SK-N-SH (cell line): ENCODE measurements around the gene ZSCAN16. TPM values are rescaled to one million over a fixed set of nuclear protein-coding genes. Genes with fewer than 3 reads are reported as not detected.

ENCODE experiments used
- CTCF ChIA-PET: fragments of 300-600, 350-600 bp; formaldehyde crosslinking; extraction: SDS; loops from one replicate; lab custom pipeline; 2021; lab: Yijun Ruan, JAX
- POLR2A ChIA-PET: fragments of 350-600 bp; sonication (Branson Sonifier 250); formaldehyde crosslinking; extraction: SDS; loops from one replicate; lab custom pipeline; 2020; ENCODE audit warnings: antibody characterized with exemption, inconsistent platforms; lab: Yijun Ruan, JAX
- DNase-seq: peaks from one replicate; pipeline ENCODE4 v3.0.0; 2012
- H2AFZ ChIP-seq: fragments of 200-600 bp; sonication (generic); 2 replicates; pipeline ENCODE4 v1.8.1; 2016; ENCODE audit warnings: antibody characterized with exemption, mild to moderate bottlenecking, low read depth
- H3F3A ChIP-seq: fragments of 200-600 bp; sonication (generic); replicated peaks from 2 replicates; pipeline ENCODE3; 2016; ENCODE audit warnings: antibody characterized with exemption, mild to moderate bottlenecking; ENCODE audit not compliant: insufficient read depth
- H3K27ac ChIP-seq, 2 experiments: fragments of 200-500 bp in 1 of 2; fragments of 200-600 bp in 1 of 2; sonication (Bioruptor generic) in 1 of 2; sonication (generic), shearing (Covaris generic) in 1 of 2; 2 replicates each; pipeline versions ENCODE4 v1.5.1 to v1.6.1; 2014 to 2016; ENCODE audit warnings: low read depth in 2 of 2, inconsistent platforms in 1 of 2, low read length in 1 of 2, mild to moderate bottlenecking in 1 of 2, mixed read lengths in 1 of 2
- H3K27me3 ChIP-seq: fragments of 200-600 bp; sonication (generic), shearing (Covaris generic); 2 replicates; pipeline ENCODE4 v1.6.1; 2016; ENCODE audit warnings: mixed run types; ENCODE audit not compliant: insufficient read depth
- H3K36me3 ChIP-seq, 2 experiments: fragments of 200-500 bp in 1 of 2; fragments of 200-600 bp in 1 of 2; sonication (Bioruptor generic) in 1 of 2; sonication (generic) in 1 of 2; replicated peaks in 1 of 2; 2 replicates each; pipeline versions ENCODE3 to v1.5.1; 2014 to 2016; ENCODE audit warnings: low read length in 1 of 2, mild to moderate bottlenecking in 1 of 2; ENCODE audit not compliant: insufficient read depth in 2 of 2, control insufficient read depth in 1 of 2
- H3K4me1 ChIP-seq, 2 experiments: fragments of 200-500 bp in 1 of 2; fragments of 200-600 bp in 1 of 2; sonication (Bioruptor generic) in 1 of 2; sonication (generic), shearing (Covaris generic) in 1 of 2; 2 replicates each; pipeline versions ENCODE4 v1.5.1 to v1.6.1; 2014 to 2016; ENCODE audit warnings: low read depth in 1 of 2, low read length in 1 of 2, mixed run types in 1 of 2; ENCODE audit not compliant: insufficient read depth in 2 of 2, control insufficient read depth in 1 of 2
- H3K4me2 ChIP-seq: fragments of 200-600 bp; sonication (generic), shearing (Covaris generic); 2 replicates; pipeline ENCODE4 v1.6.1; 2017; ENCODE audit warnings: mixed run types
- H3K4me3 ChIP-seq, 2 experiments: fragments of 200-500 bp in 1 of 2; fragments of 200-600 bp in 1 of 2; sonication (Bioruptor generic) in 1 of 2; sonication (generic), shearing (Covaris generic) in 1 of 2; 2 replicates each; pipeline versions ENCODE4 v1.5.1 to v1.8.1; 2014 to 2016; ENCODE audit warnings: low read depth in 2 of 2, inconsistent platforms in 1 of 2, low read length in 1 of 2, mild to moderate bottlenecking in 1 of 2, mixed read lengths in 1 of 2, moderate library complexity in 1 of 2
- H3K79me2 ChIP-seq: fragments of 200-600 bp; sonication (generic); 2 replicates; pipeline ENCODE4 v1.8.1; 2017; ENCODE audit warnings: mild to moderate bottlenecking; ENCODE audit not compliant: insufficient read depth
- H3K9ac ChIP-seq: fragments of 200-600 bp; sonication (generic); 2 replicates; pipeline ENCODE4 v1.6.1; 2017; ENCODE audit warnings: mixed run types
- H3K9me2 ChIP-seq: fragments of 200-600 bp; sonication (generic); 2 replicates; pipeline ENCODE4 v1.6.1; 2017; ENCODE audit warnings: mixed run types
- H3K9me3 ChIP-seq: fragments of 200-600 bp; sonication (generic); 2 replicates; pipeline ENCODE4 v1.6.1; 2017; ENCODE audit warnings: mixed run types, mild to moderate bottlenecking, moderate library complexity
- H4K20me1 ChIP-seq: fragments of 200-600 bp; sonication (generic); 2 replicates; pipeline ENCODE4 v1.6.1; 2017; ENCODE audit warnings: mild to moderate bottlenecking, mixed run types; ENCODE audit not compliant: insufficient read depth
- CHD2 ChIP-seq: fragments of 150-350 bp; IDR thresholded peaks from 2 replicates; pipeline ENCODE4 v1.6.1; 2018; ENCODE audit warnings: low read length; ENCODE audit not compliant: partially characterized antibody
- EP300 ChIP-seq, 2 experiments: IDR thresholded peaks; 2 replicates each; pipeline versions ENCODE4 v1.4.0 to v1.6.1; 2012; ENCODE audit warnings: borderline replicate concordance in 1 of 2, low read depth in 1 of 2, low read length in 1 of 2
- EZH2phosphoT487 ChIP-seq: fragments of 200-600 bp; sonication (generic); IDR thresholded peaks from 2 replicates; pipeline ENCODE4 v1.6.1; 2017; ENCODE audit warnings: low read depth, mixed run types, mild to moderate bottlenecking, antibody characterized with exemption, moderate library complexity, borderline replicate concordance
- FOXJ3 ChIP-seq: sonication (generic); formaldehyde crosslinking; IDR thresholded peaks from 2 replicates; pipeline ENCODE4 v1.5.1; 2020; ENCODE audit warnings: mild to moderate bottlenecking, missing genetic modification reagents
- FOXM1 ChIP-seq: IDR thresholded peaks from 2 replicates; pipeline ENCODE4 v1.4.0; 2012; ENCODE audit warnings: low read depth, mild to moderate bottlenecking
- GABPA ChIP-seq: IDR thresholded peaks from 2 replicates; pipeline ENCODE4 v1.4.0; 2012; ENCODE audit warnings: low read depth, mild to moderate bottlenecking
- GATA2 ChIP-seq: sonication (generic); formaldehyde crosslinking; IDR thresholded peaks from 2 replicates; pipeline ENCODE4 v1.5.0; 2020; ENCODE audit warnings: mild to moderate bottlenecking, missing genetic modification reagents
- IRF3 ChIP-seq: fragments of 150-350 bp; IDR thresholded peaks from 2 replicates; pipeline ENCODE4 v1.6.1; 2016; ENCODE audit warnings: mild to moderate bottlenecking, low read depth, low read length
- MAX ChIP-seq: IDR thresholded peaks from 2 replicates; pipeline ENCODE4 v1.4.0; 2012; ENCODE audit warnings: low read depth
- MXI1 ChIP-seq: IDR thresholded peaks from 2 replicates; pipeline ENCODE4 v1.6.1; 2012; ENCODE audit warnings: mild to moderate bottlenecking, low read depth, low read length, improper control_type of control experiment
- NRF1 ChIP-seq: IDR thresholded peaks from 2 replicates; pipeline ENCODE4 v1.6.1; 2012; ENCODE audit warnings: low read depth, mild to moderate bottlenecking, low read length
- REST ChIP-seq: IDR thresholded peaks from 2 replicates; pipeline ENCODE4 v1.6.1; 2012; ENCODE audit warnings: mild to moderate bottlenecking, low read depth, low read length, moderate library complexity
- SMC3 ChIP-seq: IDR thresholded peaks from 2 replicates; pipeline ENCODE4 v1.6.1; 2012; ENCODE audit warnings: low read depth, low read length, improper control_type of control experiment
- TCF12 ChIP-seq: IDR thresholded peaks from 2 replicates; pipeline ENCODE4 v1.4.0; 2012
- WGBS: methylation state at CpG from one replicate; pipeline ENCODE4 v1.1.6; 2017; ENCODE audit warnings: low lambda C conversion rate; 5-methylcytosine and 5-hydroxymethylcytosine counted together
- polyA plus RNA-seq, 3 experiments: library from polyadenylated mRNA; depleted of rRNA; stranded (reverse); fragments of >200 nt; gene quantifications; 2 replicates each; pipeline ENCODE4 v1.2.3, GENCODE V29; 2012

ZSCAN16 gene
- polyA plus RNA-seq, 1 of the 3 experiments (the other 2 are of a cell fraction) = 3.7 TPM

- peak; percentile 48; the same call in 1 of the 2 replicates for TF ChIP-seq IRF3
- TF ChIP-seq SMC3 = no peak
- TF ChIP-seq GABPA = peak; percentile 99
- TF ChIP-seq CHD2 = peak; percentile 80
- TF ChIP-seq TCF12 = peak; percentile 45; the same call in 1 of the 2 replicates
Observed at GRCh38 chr6:28080631-28081485, 43.6 kb upstream of the ZSCAN16 start (continued).

GRCh38 chr6:28081486-28081751 lies 43.0 kb upstream of the ZSCAN16 start:
- Histone ChIP-seq H3K9me2 (no peaks in the 10 kb centered on the region), H3F3A (no peaks in the 10 kb centered on the region), H3K4me2 (peak overlapping the region; percentile 76), H3K9me3 (no peaks in the 10 kb centered on the region)
- 5% methylated on average over 4 of the region's 4 CpGs for WGBS
- TF ChIP-seq FOXM1 = no peak
- no peak for TF ChIP-seq MAX
- TF ChIP-seq REST = no peak
- no peak for TF ChIP-seq MXI1
- TF ChIP-seq NRF1 = no peak
- no peak for TF ChIP-seq EZH2phosphoT487
- no peak for TF ChIP-seq FOXJ3 (CRISPR knock-in tag)
- no peak for TF ChIP-seq IRF3
- TF ChIP-seq EP300 (IDR thresholded peaks at IDR 0.05; ENCODE audit: borderline replicate concordance in 1 of 2, low read depth in 1 of 2, low read length in 1 of 2) = no peak
- TF ChIP-seq GATA2 = no peak
- TF ChIP-seq, all 33 proteins: peak for 0
- Histone ChIP-seq H3K27me3 (no peaks in the 10 kb centered on the region), H3K79me2 (no peaks in the 10 kb centered on the region), H3K4me1 (peaks cover 0 to 7% of the 10 kb centered on the region in 2 experiments; a peak in 2 of 4 replicates), H2AFZ (peak overlapping the region; percentile 87), H3K4me3 (peak overlapping the region; percentile 80 to 84), H3K27ac (peak overlapping the region; percentile 85 to 96; a peak in 3 of 4 replicates), H3K9ac (peak overlapping the region; percentile 89), H4K20me1 (no peaks in the 10 kb centered on the region), H3K36me3 (no peaks in the 10 kb centered on the region)
- DNase-seq = no peak
- CTCF ChIA-PET = interaction anchor here (1.2 kb wide), 1 partner anchor 186 kb away, joined by 3 read pairs; no protein-coding TSS in a partner anchor
- POLR2A ChIA-PET = no interaction called here
